Gastroesophageal sphincter (tissue), 4 donors: ENCODE measurements around the gene MIS18A. TPM values are rescaled to one million over a fixed set of nuclear protein-coding genes. Genes with fewer than 3 reads are reported as not detected.
"Not testable (repeated sequence)": the region's sequence is repeated elsewhere in the genome, so short reads cannot be mapped to it uniquely, and the experiment has no call there.

Source experiments
- ATAC-seq: fragments of 150-250 bp; one replicate; pipeline ENCODE4 v1.9.1; 2016; ENCODE audit warnings: mild to moderate bottlenecking, moderate library complexity
- H3K27ac ChIP-seq, 4 donors: fragments of 200-600 bp; sonication (generic) in 3 of 4; 1 replicate in 3 of 4; 2 replicates in 1 of 4; pipeline ENCODE4 v1.5.1; 2016 to 2019
- H3K27me3 ChIP-seq: fragments of 200-600 bp; sonication (generic); one replicate; pipeline ENCODE4 v1.5.1; 2019
- H3K36me3 ChIP-seq, 2 donors: fragments of 200-600 bp; sonication (generic); one replicate each; pipeline ENCODE4 v1.5.1; 2019; ENCODE audit warnings: control low read depth in 1 of 2
- H3K4me1 ChIP-seq, 3 donors: fragments of 200-600 bp; sonication (generic); 1 replicate in 2 of 3; 2 replicates in 1 of 3; pipeline ENCODE4 v1.5.1; 2016 to 2019; ENCODE audit warnings: control low read depth in 2 of 3
- H3K4me3 ChIP-seq, 2 donors: fragments of 200-600 bp; sonication (generic); one replicate each; pipeline ENCODE4 v1.5.1; 2019; ENCODE audit warnings: mild to moderate bottlenecking in 1 of 2, moderate library complexity in 1 of 2
- H3K9me3 ChIP-seq, 3 donors: fragments of 200-600 bp; sonication (generic); one replicate each; pipeline ENCODE4 v1.5.1; 2017 to 2019; ENCODE audit warnings: control low read depth in 2 of 3
- CTCF ChIP-seq, 4 experiments: fragments of 200-600 bp in 2 of 4; fragments of 450-650 bp in 2 of 4; sonication (generic) in 1 of 4; IDR thresholded peaks; one replicate each; pipeline ENCODE4 v1.5.1; 2017 to 2019; ENCODE audit warnings: antibody characterized with exemption in 4 of 4, mild to moderate bottlenecking in 2 of 4, moderate library complexity in 2 of 4
- EP300 ChIP-seq: sonication (generic); formaldehyde crosslinking; IDR thresholded peaks from one replicate; pipeline ENCODE4 v1.6.1; 2017; ENCODE audit warnings: antibody characterized with exemption, mild to moderate bottlenecking
- POLR2A ChIP-seq, 2 donors: fragments of 450-650 bp; IDR thresholded peaks; one replicate each; pipeline ENCODE4 v1.6.1; 2017; ENCODE audit warnings: antibody characterized with exemption in 2 of 2, mild to moderate bottlenecking in 2 of 2, moderate library complexity in 1 of 2
- POLR2AphosphoS5 ChIP-seq: sonication (generic); formaldehyde crosslinking; IDR thresholded peaks from one replicate; pipeline ENCODE4 v1.6.1; 2017; ENCODE audit warnings: antibody characterized with exemption
- WGBS, 2 donors: methylation state at CpG; one replicate each; pipeline ENCODE4 v1.1.5; 2018; ENCODE audit warnings: low coverage in 1 of 2; 5-methylcytosine and 5-hydroxymethylcytosine counted together
- total RNA-seq, 4 donors: library from RNA; depleted of rRNA; stranded (reverse); fragments of >200 nt; gene quantifications; one replicate each; pipeline ENCODE4 v1.1.0, GENCODE V29; 2016

Gene MIS18A
- total RNA-seq, 4 donors from 2014 or later = 4.7 to 5.5 (median 5.2) TPM

DNA sequence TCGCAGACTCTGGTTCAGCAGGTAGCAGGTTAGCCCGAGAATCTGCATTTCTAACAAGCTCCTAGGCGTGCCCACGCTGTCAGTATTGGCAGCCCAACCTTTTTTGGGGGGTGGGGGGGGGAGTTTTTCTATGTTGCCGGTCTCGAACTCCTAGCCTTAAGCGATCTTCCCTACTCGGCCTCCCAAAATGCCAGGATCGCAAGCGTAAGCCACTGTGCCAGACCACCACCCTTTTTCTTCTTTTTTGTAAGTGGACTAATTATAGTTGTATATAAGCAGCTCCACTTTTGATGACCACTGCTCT lies 480 bp upstream of the MIS18A start:
- peak overlapping the region; percentile 51 to 92 for H3K4me3 ChIP-seq
- no peaks in the 10 kb centered on the region for H3K27me3 ChIP-seq
- H3K9me3 ChIP-seq = no peaks in the 10 kb centered on the region
- no peaks in the 10 kb centered on the region for H3K36me3 ChIP-seq
- no peak for ATAC-seq
- peak overlapping the region in 3 of 4 donors; percentile 74 to 83 (median 77) for H3K27ac ChIP-seq
- 6% methylated on average over 9 of the region's 10 CpGs; no CpG with 5 or more reads in 1 of the 2 donors for WGBS, 2 donors
- TF ChIP-seq POLR2AphosphoS5 (no peak), EP300 (no peak), POLR2A (IDR thresholded peaks at IDR 0.05) (no peak), CTCF (IDR thresholded peaks at IDR 0.05) (no peak)
- H3K4me1 ChIP-seq = peaks cover 0 to 23% (median 9%) of the 10 kb centered on the region in 3 donors

GRCh38 chr21:32278103-32278502 lies 746 bp downstream of the MIS18A start:
- Histone ChIP-seq H3K4me3 (peak overlapping the region; percentile 51 to 92), H3K27ac (peak overlapping the region in 2 of 4 donors; percentile 77 to 83), H3K4me1 (peaks cover 0 to 23% (median 9%) of the 10 kb centered on the region in 3 donors), H3K36me3 (peaks cover 0 to 9% of the 10 kb centered on the region in 2 donors), H3K9me3 (no peaks in the 10 kb centered on the region), H3K27me3 (no peaks in the 10 kb centered on the region)
- 0 to 3% methylated on average over 6 to 9 of the region's 9 CpGs for WGBS, 2 donors
- no peak for TF ChIP-seq CTCF (IDR thresholded peaks at IDR 0.05)
- ATAC-seq = no peak

DNA sequence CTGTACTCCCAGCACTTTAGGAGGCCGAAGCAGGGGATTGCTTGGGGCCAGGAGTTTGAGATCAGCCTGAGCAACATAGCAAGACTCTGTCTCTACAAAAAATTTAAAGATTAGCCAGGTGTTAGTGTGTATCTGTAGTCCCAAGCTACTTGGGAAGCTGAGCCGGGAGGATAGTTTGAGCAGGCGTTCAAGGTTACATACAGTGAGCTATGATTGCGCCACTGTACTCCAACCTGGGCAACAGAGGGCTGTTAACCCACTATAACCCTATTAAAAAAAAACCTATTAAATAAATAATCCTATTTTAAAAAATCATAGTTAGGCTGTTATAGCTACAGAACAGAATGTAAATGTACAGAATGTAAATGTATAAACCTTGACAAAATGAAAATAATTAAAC lies 2.2 kb downstream of the MIS18A start:
- Histone ChIP-seq H3K9me3 (no peaks in the 10 kb centered on the region), H3K27ac (no peak overlapping the region), H3K4me1 (peaks cover 0 to 23% (median 9%) of the 10 kb centered on the region in 3 donors), H3K27me3 (no peaks in the 10 kb centered on the region), H3K4me3 (no peak overlapping the region), H3K36me3 (peaks cover 0 to 18% of the 10 kb centered on the region in 2 donors)
- no peak for ATAC-seq
- WGBS, 2 donors = 85% methylated on average over 3 to 4 of the region's 4 CpGs
- no peak for TF ChIP-seq POLR2AphosphoS5
- TF ChIP-seq POLR2A (IDR thresholded peaks at IDR 0.05) = no peak
- TF ChIP-seq EP300 = no peak
- no peak for TF ChIP-seq CTCF (IDR thresholded peaks at IDR 0.05)

DNA sequence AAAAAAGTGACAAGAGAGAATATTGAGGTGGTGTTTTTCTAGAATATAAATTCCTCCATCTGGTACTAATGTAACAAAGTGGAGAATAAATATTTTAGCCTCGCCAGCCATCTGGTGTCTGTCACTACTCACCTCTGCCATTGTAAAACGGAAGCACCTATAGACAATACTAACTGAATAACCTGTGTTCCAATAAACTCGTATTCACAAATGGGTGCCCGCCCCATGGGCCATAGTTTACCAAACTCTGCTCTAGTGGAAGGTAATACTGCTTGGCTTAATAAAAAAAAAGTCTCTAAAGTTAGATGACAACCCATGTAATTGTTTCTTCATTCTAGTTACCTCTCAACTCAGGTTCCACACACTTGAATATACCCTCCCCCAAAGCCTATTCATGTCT lies 8.1 kb downstream of the MIS18A start:
- TF ChIP-seq POLR2A (IDR thresholded peaks at IDR 0.05) (no peak), POLR2AphosphoS5 (no peak), CTCF (IDR thresholded peaks at IDR 0.05) (no peak), EP300 (no peak)
- Histone ChIP-seq H3K9me3 (no peaks in the 10 kb centered on the region), H3K36me3 (peaks cover 0 to 60% of the 10 kb centered on the region in 2 donors), H3K27ac (no peak overlapping the region), H3K4me1 (no peaks in the 10 kb centered on the region), H3K27me3 (no peaks in the 10 kb centered on the region), H3K4me3 (no peak overlapping the region)
- no peak for ATAC-seq
- WGBS, 2 donors = 35 to 71% methylated on average over 2 to 4 of the region's 4 CpGs

DNA sequence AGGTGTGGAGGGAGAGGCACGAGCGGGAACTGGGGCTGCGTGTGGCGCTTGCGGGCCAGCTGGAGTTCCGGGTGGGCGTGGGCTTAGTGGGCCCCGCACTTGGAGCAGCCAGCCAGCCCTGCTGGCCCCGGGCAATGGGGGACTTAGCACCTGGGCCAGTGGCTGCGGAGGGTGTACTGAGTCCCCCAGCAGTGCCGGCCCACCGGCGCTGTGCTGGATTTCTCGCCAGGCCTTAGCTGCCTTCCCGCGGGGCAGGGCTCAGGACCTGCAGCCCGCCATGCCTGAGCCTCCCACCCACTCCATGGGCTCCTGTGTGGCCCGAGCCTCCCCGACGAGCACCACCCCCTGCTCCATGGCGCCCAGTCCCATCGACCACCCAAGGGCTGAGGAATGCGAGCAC lies 13.5 kb downstream of the MIS18A start:
- H3K4me1 ChIP-seq, H3K27me3 ChIP-seq, H3K4me3 ChIP-seq, ATAC-seq, H3K27ac ChIP-seq, H3K9me3 ChIP-seq: not testable (repeated sequence)
- WGBS, 2 donors = no CpG with 5 or more reads among the region's 23 CpGs
- H3K36me3 ChIP-seq = peaks cover 0 to 36% of the 10 kb centered on the region in 2 donors

DNA sequence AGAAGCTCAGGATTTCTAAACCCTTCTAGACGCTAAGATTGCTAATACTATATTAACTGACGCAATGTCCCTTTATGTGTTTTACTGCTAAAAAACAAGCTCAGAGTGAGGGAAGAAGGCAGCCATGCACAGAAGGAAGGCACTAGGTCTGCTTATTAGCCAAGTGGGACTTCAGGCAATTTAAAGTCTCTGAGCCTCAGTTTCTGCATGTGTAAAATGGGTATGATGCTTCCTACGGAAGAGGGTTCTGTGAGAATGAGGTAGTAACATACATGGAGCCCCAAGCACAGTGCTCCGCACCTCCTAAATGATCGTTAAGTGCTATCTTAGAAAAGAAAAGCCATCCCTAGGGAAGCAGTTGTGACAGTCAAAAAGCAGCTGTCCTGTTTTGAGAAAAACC lies 16.9 kb downstream of the MIS18A start:
- H3K4me3 ChIP-seq = no peak overlapping the region
- 89 to 91% methylated on average over 4 to 5 of the region's 5 CpGs for WGBS, 2 donors
- no peaks in the 10 kb centered on the region for H3K9me3 ChIP-seq
- H3K27ac ChIP-seq = no peak overlapping the region
- H3K27me3 ChIP-seq = no peaks in the 10 kb centered on the region
- peaks cover 0 to 7% of the 10 kb centered on the region in 2 donors for H3K36me3 ChIP-seq
- TF ChIP-seq EP300 (no peak), CTCF (IDR thresholded peaks at IDR 0.05) (no peak)
- no peak for ATAC-seq
- peaks cover 0 to 17% (median 6%) of the 10 kb centered on the region in 3 donors for H3K4me1 ChIP-seq
